GM23248 (cell line): Measurements from ENCODE around the gene DHRS1.

Source experiments
- EZH2 ChIP-seq: fragments of 200-600 bp; sonication (generic); IDR thresholded peaks from 2 replicates; pipeline ENCODE4 v1.6.1; 2018; ENCODE audit warnings: antibody characterized with exemption, mild to moderate bottlenecking; ENCODE audit not compliant: insufficient read depth, poor library complexity, severe bottlenecking
- EZH2phosphoT487 ChIP-seq: fragments of 200-600 bp; sonication (generic); IDR thresholded peaks from 2 replicates; pipeline ENCODE4 v1.6.1; 2018; ENCODE audit warnings: antibody characterized with exemption, moderate library complexity, mild to moderate bottlenecking, low read depth; ENCODE audit not compliant: insufficient read depth

DNA sequence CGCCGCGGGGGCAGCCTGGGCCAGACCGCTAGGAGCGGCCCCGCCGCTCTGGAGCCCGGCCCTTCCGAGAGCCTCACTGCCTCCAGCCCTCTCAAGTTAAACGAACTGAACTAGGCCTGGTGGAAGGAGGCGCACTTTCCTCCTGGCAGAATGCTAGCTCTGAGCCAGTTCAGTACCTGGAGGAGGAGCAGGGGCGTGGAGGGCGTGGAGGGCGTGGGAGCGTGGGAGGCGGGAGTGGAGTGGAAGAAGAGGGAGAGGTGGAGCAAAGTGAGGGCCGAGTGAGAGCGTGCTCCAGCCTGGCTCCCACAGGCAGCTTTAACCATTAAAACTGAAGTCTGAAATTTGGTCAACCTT lies 17.0 kb upstream of the DHRS1 start:
- TF ChIP-seq EZH2phosphoT487 (no peak), EZH2 (no peak)
